Endothelial cell of umbilical vein (primary cell): ENCODE measurements around the gene ALOXE3.

Experiments
- FOS ChIP-seq: IDR thresholded peaks from 2 replicates; pipeline ENCODE4 v1.6.1; 2011; ENCODE audit warnings: mild to moderate bottlenecking, low read length, moderate library complexity, borderline replicate concordance; ENCODE audit not compliant: insufficient read depth
- POLR2A ChIP-seq: IDR thresholded peaks from 2 replicates; pipeline ENCODE4 v1.6.1; 2012; ENCODE audit warnings: low read depth, mild to moderate bottlenecking, control low read depth, low read length

- no peak for TF ChIP-seq POLR2A
- no peak for TF ChIP-seq FOS
Observed at GRCh38 chr17:8087075-8087951, 31.0 kb downstream of the ALOXE3 start, which contains the start of gene ALOX12B.
